ELF-1 (cell line): ENCODE results near the gene ZNF280C.
"Not testable (repeated sequence)": the region's sequence is repeated elsewhere in the genome, so short reads cannot be mapped to it uniquely, and the experiment has no call there.

Experiments used
- DNase-seq: peaks from one replicate; pipeline ENCODE4 v3.0.0-alpha.2; 2016; ENCODE audit warnings: low read depth, low spot score

Gene ZNF280C

GRCh38 chrX:130262231-130262630 is 6.5 kb downstream of the ZNF280C start:
- DNase-seq: no peak

DNA sequence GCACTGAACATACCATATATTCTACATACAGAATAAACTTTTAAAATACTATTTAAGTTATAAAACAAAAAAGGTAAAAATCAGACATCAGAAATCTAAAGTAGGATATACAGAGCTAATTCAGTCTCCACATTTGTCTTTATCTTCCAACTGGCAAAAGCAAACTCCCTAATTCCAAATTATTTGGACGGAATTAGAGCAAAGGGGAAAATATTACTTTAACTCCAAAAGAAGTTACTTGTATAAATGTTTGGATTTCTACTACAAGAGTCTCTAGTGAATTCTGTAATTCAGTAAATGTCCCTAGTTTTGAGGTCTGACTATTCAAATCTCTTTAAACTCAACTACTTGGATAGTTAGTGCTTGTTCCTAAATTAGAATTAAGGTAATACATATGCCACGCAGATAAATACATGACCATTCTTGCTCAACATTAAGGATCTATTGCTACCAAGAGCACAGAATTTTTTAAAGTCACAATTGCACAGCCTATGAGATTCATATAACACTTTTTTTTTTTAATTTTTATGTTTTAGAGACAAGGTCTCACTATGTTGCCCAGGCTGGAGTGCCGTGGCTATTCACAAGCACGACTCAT is 7.3 kb downstream of the ZNF280C start:
- DNase-seq: no peak

DNA sequence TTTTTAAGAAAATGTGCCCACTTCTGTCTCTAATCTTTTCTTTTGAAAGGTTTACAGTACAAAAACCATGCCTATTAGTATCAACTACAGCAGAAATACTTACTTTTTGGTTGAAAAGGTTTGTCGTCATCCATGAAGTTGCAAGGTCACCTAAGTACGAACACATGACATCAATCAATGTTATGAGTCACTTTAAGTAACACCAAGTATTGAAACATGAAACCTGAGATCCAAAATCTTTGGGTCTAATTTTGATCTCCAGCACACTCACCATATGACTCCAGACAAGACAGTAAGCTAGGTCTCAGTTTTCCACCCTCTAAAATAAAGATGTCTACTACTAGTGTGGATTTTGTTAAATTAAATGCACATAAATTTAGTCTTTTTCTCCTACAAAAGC is 8.4 kb downstream of the ZNF280C start:
- DNase-seq: no peak

GRCh38 chrX:130253916-130254315 is 14.8 kb downstream of the ZNF280C start:
- no peak for DNase-seq

- DNase-seq: no peak
Observed at GRCh38 chrX:130251671-130252070, 17.0 kb downstream of the ZNF280C start.

GRCh38 chrX:130247996-130248395 is 20.7 kb downstream of the ZNF280C start:
- no peak for DNase-seq

- DNase-seq: no peak
Observed at GRCh38 chrX:130246084-130246483, 22.6 kb downstream of the ZNF280C start.

- DNase-seq: no peak
Observed at GRCh38 chrX:130245441-130245840, 23.3 kb downstream of the ZNF280C start.

DNA sequence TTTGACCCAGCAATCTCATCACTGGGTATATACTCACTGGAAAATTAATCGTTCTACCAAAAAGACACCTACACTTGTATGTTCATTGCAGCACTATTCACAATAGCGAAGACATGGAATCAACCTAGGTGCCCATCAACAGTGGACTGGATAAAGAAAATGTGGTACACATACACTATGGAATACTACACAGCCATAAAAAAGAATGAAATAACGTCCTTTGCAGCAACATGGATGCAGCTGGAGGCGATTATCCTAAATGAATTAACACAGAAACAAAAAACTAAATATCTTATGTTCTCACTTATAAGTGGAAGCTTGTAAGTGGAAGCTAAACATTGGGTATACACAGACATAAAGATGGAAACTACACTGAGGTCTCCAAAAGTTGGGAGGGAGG is 37.5 kb downstream of the ZNF280C start:
- DNase-seq: not testable (repeated sequence)

- DNase-seq: no peak
Observed at GRCh38 chrX:130228871-130229270, 39.8 kb downstream of the ZNF280C start.

DNA sequence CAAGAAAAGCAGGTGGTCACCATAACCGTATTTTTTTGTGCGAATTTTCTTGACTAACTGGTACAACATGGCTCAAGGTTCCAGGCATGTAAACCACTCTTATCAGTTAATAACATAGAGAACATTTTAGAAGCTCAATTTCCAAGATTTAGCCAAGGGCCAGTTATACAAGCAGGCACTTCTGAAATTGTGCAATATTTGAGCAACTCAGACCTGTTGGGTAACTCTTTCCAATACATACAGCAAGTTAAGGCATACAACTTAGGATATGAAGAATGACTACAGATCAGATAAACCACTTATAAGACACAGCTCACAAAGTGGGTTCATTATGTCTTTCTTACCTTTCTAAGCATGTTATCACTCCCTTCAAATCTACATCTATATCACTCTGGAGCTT is 43.9 kb downstream of the ZNF280C start:
- no peak for DNase-seq

- no peak for DNase-seq
Observed at GRCh38 chrX:130216320-130216719, 52.4 kb downstream of the ZNF280C start.

DNA sequence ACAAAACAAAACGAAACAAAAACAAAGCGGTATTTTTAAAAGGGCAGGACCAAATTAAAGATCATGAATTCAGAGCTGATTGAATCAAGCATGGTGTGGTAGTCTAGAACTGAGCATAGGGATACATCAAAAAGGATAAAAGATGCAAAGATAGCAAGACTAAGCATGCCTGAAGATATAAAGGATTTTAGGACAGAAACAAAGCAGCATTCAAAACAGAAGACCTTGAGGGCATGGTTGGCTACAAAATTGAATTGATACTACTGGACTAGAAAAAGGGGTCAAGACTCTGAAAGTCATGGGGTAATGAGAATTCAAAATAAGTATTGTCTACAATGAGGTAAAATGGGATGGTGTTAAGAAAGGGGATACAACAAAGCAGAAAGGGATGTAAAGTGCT is 55.3 kb downstream of the ZNF280C start:
- no peak for DNase-seq

GRCh38 chrX:130212371-130212770 is 56.3 kb downstream of the ZNF280C start:
- no peak for DNase-seq

DNA sequence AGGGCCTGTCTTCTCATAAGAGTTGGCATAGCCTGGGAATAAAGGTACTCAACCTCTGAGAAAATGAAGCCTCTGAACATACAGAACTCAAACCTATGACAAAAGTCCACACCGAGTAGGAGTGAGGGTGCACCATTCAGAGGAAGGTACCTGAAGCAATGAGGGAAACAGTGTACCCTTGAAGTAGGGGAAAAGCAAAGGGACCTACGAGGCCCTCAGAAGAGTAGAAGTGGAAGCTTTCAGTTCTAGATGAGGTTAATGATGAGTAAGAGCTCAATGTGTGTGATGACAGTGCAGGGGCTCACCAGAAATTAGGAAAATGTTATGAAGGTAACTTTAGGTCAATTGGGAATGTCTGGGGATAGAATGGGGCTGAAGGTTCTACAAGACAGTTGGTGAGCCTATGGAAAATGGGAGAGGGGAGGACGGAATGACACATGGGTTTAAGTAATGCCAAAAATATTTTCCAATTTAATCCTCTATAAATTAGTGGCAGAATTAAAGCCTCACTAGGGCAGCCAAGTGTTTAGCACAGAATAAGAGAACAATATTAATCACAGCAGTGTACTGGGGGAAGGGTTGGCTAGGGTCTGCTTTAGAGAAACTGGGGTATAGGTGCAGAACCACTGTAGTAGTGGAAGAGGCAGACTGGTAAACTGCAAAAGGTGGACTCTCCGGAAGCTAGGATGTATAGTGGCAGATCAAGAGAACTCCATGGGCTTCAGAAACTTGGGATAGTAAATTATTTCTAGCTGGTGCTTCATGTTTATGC is 57.1 kb downstream of the ZNF280C start:
- DNase-seq: no peak

DNA sequence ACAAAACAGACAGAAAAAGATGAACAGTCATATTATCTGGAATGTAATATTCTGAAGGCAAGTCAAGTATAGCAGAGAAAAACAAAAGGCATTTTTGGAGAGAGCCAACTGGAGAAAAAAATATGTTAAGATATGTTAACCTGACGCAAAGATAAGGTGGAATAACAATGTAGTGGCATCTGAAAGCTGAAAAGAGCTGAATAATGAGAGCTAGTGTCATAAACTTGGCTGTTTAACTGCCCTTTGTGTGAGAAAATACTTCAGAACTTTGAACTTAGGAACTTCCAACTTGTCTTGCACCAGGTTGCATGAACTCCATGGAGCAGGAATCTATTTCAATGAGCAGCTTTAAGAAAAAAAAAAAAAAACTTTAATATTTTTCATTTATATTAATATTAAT is 64.1 kb downstream of the ZNF280C start:
- DNase-seq: no peak

GRCh38 chrX:130197464-130197863 is 71.2 kb downstream of the ZNF280C start:
- no peak for DNase-seq

- DNase-seq: no peak
Observed at GRCh38 chrX:130196466-130196865, 72.2 kb downstream of the ZNF280C start.

GRCh38 chrX:130190801-130191200 is 77.9 kb downstream of the ZNF280C start:
- no peak for DNase-seq

- peak; percentile 54 for DNase-seq
Observed at GRCh38 chrX:130186651-130187050, 82.0 kb downstream of the ZNF280C start.

GRCh38 chrX:130184857-130185256 is 83.8 kb downstream of the ZNF280C start:
- DNase-seq: no peak

DNA sequence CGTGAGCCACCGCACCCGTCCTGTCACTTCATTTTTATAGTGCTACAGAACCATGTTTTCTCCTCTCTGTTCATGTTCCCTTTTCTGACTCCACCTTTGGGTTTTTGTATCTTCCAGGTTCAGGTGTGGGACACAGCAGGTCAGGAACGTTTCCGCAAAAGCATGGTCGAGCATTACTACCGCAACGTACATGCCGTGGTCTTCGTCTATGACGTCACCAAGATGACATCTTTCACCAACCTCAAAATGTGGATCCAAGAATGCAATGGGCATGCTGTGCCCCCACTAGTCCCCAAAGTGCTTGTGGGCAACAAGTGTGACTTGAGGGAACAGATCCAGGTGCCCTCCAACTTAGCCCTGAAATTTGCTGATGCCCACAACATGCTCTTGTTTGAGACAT is 84.5 kb downstream of the ZNF280C start:
- DNase-seq: no peak

DNA sequence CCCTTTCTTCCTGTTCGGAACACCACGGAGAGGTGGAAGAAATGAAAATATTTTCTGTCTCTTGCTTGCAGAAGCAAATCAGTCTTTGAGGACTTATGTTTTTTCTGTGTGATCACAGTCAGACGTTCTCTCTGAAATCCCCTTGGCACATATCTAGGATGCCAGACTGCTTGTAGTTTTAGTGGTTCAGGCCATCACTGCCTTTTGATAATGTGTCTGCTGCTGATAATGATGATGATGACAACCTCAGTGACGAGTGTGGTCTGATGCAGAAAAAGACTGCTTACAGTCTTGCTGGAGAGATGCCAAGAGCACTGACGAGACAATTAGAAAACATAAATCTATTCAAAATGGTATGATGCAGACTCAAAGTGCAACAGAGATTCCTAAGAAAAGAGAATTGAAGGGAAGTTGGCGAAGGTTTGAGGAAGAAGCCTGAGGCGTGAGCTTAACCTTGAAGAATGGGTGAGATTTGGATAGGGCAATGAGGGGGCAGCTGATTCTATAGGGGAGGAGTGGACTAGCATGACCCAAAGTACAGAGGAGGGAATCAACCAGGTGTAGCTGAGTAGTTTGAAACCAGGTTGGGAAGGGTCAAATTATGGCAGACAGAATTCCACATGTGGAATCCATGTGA is 89.0 kb downstream of the ZNF280C start:
- DNase-seq: no peak
